HepG2 (cell line): ENCODE measurements around the gene ATG4A. TPM values are rescaled to one million over a fixed set of nuclear protein-coding genes. Genes with fewer than 3 reads are reported as not detected.

Experiments
- ATAC-seq: fragments of 200-7000 bp; cut with Tn5 transposase; 3 replicates; pipeline ENCODE4 v1.9.1; 2020; ENCODE audit warnings: mild to moderate bottlenecking, moderate library complexity
- BruUV-seq: library from RNA; stranded (reverse); fragments of 400-500 nt; replicated peaks from 2 replicates; lab custom pipeline; 2021; lab: Mats Ljungman, UMichigan
- CTCF ChIA-PET: fragments of 300-600 bp; formaldehyde crosslinking; extraction: SDS; loops from one replicate; lab custom pipeline; 2021; ENCODE audit warnings: low total read pairs, inconsistent platforms, low intra/inter-chr PET ratio; lab: Yijun Ruan, JAX
- POLR2A ChIA-PET: fragments of 350-600 bp; sonication (Branson Sonifier 250); formaldehyde crosslinking; loops from one replicate; lab custom pipeline; 2020; ENCODE audit warnings: antibody characterized with exemption, inconsistent platforms; lab: Yijun Ruan, JAX
- DNase-seq: peaks from one replicate; pipeline ENCODE4 v3.0.0-alpha.2; 2015; ENCODE audit warnings: low spot score
- FAIRE-seq: peaks from 3 replicates; lab custom pipeline; 2011; peaks lifted over from hg19 to GRCh38; lab: Jason Lieb, UNC
- H2AFZ ChIP-seq: one replicate; pipeline ENCODE4 v1.6.1; 2011; ENCODE audit warnings: low read length, inconsistent platforms
- H3K27ac ChIP-seq: fragments of 300-600 bp; 3 replicates; pipeline ENCODE4 v1.8.0; 2011; ENCODE audit warnings: mixed run types, mild to moderate bottlenecking, mixed read lengths, low read length, inconsistent platforms; ENCODE audit not compliant: insufficient read depth; ENCODE audit errors: extremely low read length
- H3K27me3 ChIP-seq, 2 experiments: fragments of 200-600 bp in 1 of 2; 2 replicates in 1 of 2; 3 replicates in 1 of 2; pipeline versions ENCODE4 v1.6.0 to v1.8.0; 2011; ENCODE audit warnings: low read length in 2 of 2, mild to moderate bottlenecking in 2 of 2, moderate library complexity in 2 of 2, inconsistent platforms in 1 of 2; ENCODE audit not compliant: insufficient read depth in 2 of 2, control insufficient read depth in 1 of 2
- H3K36me3 ChIP-seq, 2 experiments: fragments of 200-600 bp in 1 of 2; replicated peaks in 1 of 2; 2 replicates in 1 of 2; 3 replicates in 1 of 2; pipeline versions ENCODE4 v1.5.1 to v1.8.0; 2011; ENCODE audit warnings: low read length in 2 of 2, inconsistent platforms in 1 of 2; ENCODE audit not compliant: insufficient read depth in 2 of 2, control insufficient read depth in 1 of 2
- H3K4me1 ChIP-seq: 2 replicates; pipeline ENCODE4 v1.5.1; 2012; ENCODE audit warnings: low read length, inconsistent platforms; ENCODE audit not compliant: insufficient read depth
- H3K4me2 ChIP-seq: 2 replicates; pipeline ENCODE4 v1.6.0; 2011; ENCODE audit warnings: low read depth, low read length, inconsistent platforms
- H3K4me3 ChIP-seq, 3 experiments: fragments of 200-600 bp in 1 of 3; sonication (generic), shearing (Covaris generic) in 1 of 3; replicated peaks in 1 of 3; 2 replicates each; pipeline ENCODE4 v1.5.1; 2011 to 2016; ENCODE audit warnings: low read length in 3 of 3, inconsistent platforms in 2 of 3, low read depth in 2 of 3, mild to moderate bottlenecking in 2 of 3, control low read depth in 1 of 3, mixed read lengths in 1 of 3; ENCODE audit not compliant: insufficient read depth in 1 of 3
- H3K79me2 ChIP-seq: one replicate; pipeline ENCODE4 v1.6.1; 2011; ENCODE audit warnings: low read length, inconsistent platforms; ENCODE audit not compliant: insufficient read depth
- H3K9ac ChIP-seq: 2 replicates; pipeline ENCODE4 v1.6.0; 2011; ENCODE audit warnings: mild to moderate bottlenecking, low read depth, low read length, inconsistent platforms; ENCODE audit not compliant: insufficient read depth
- H3K9me3 ChIP-seq: 2 replicates; pipeline ENCODE4 v1.5.1; 2012; ENCODE audit warnings: mild to moderate bottlenecking, low read length
- H4K20me1 ChIP-seq: 2 replicates; pipeline ENCODE4 v1.6.0; 2011; ENCODE audit warnings: inconsistent platforms, mild to moderate bottlenecking, low read length, moderate library complexity; ENCODE audit not compliant: insufficient read depth
- ARID2 ChIP-seq: sonication (generic); formaldehyde crosslinking; IDR thresholded peaks from 2 replicates; pipeline ENCODE4 v1.8.1; 2022; ENCODE audit warnings: mild to moderate bottlenecking, missing genetic modification reagents, borderline replicate concordance
- ESRRA ChIP-seq: sonication (generic); formaldehyde crosslinking; IDR thresholded peaks from 2 replicates; pipeline ENCODE4 v1.5.1; 2020; ENCODE audit warnings: mild to moderate bottlenecking, low read depth, missing genetic modification reagents
- PHF5A ChIP-seq: IDR thresholded peaks from one replicate; pipeline ENCODE4 v1.6.1; 2018; ENCODE audit warnings: low read depth, missing genetic modification reagents; ENCODE audit not compliant: unreplicated experiment
- RAD21 ChIP-seq: fragments of 450-650 bp; formaldehyde crosslinking; IDR thresholded peaks from 2 replicates; pipeline ENCODE4 v1.5.0; 2020; ENCODE audit warnings: mild to moderate bottlenecking
- SETDB1 ChIP-seq: sonication (generic); formaldehyde crosslinking; IDR thresholded peaks from 2 replicates; pipeline ENCODE4 v1.5.1; 2020; ENCODE audit warnings: missing genetic modification reagents, mild to moderate bottlenecking, borderline replicate concordance
- ZNF704 ChIP-seq: sonication (generic); formaldehyde crosslinking; IDR thresholded peaks from 2 replicates; pipeline ENCODE4 v1.8.1; 2023; ENCODE audit warnings: mild to moderate bottlenecking, inconsistent platforms, moderate library complexity, missing genetic modification reagents, borderline replicate concordance
- ZNF790 ChIP-seq: sonication (generic); formaldehyde crosslinking; IDR thresholded peaks from 2 replicates; pipeline ENCODE4 v1.8.0; 2022; ENCODE audit warnings: missing genetic modification reagents, mild to moderate bottlenecking, borderline replicate concordance
- WGBS: methylation state at CpG from one replicate; pipeline ENCODE4 v1.1.6; 2017; ENCODE audit warnings: low lambda C conversion rate; 5-methylcytosine and 5-hydroxymethylcytosine counted together
- in situ Hi-C: cut with HindIII; loops from 2 replicates; pipeline ENCODE4 v1.10.0; 2017; ENCODE audit warnings: low pct_unique_long_range_greater_than_20kb; ENCODE audit not compliant: extremely low pct_ligation_motif_present
- intact Hi-C: fragments of 100-400 bp; cut with micrococcal nuclease; formaldehyde crosslinking; loops from one replicate; pipeline ENCODE4 v1.10.0; 2022; ENCODE audit not compliant: unreplicated experiment
- polyA plus RNA-seq, 8 experiments: library from polyadenylated mRNA; depleted of rRNA in 3 of 8; stranded (reverse) in 7 of 8; unstranded in 1 of 8; fragments of >200 nt; fragmentation: Illumina TruSeq in 4 of 8; extraction: Trizol in 4 of 8; gene quantifications; 2 replicates each; pipeline versions ENCODE4 v1.2.1 to v1.2.3, GENCODE V29; 2011 to 2016; ENCODE audit warnings: low read depth in 4 of 8, missing spikeins in 1 of 8, mixed read lengths in 1 of 8; ENCODE audit not compliant: insufficient read depth in 1 of 8
- total RNA-seq, 5 experiments: library from RNA; depleted of rRNA; stranded (reverse); fragments of >200 nt; fragmentation: Illumina TruSeq; extraction: Trizol; gene quantifications; 2 replicates each; pipeline ENCODE4 v1.2.3, GENCODE V29; 2016; ENCODE audit warnings: low read depth in 1 of 5
- TF ChIP-seq, protein P1 (sequence below): IDR thresholded peaks from 2 replicates; pipeline ENCODE4 v1.4.0; 2020; ENCODE audit warnings: mild to moderate bottlenecking, missing genetic modification reagents

The ATG4A gene
- total and polyA plus RNA-seq, 2 of the 13 experiments (the other 11 are each of a cell fraction or from before 2014, with no cell fraction given), result 3.3 to 6.3 TPM

DNA sequence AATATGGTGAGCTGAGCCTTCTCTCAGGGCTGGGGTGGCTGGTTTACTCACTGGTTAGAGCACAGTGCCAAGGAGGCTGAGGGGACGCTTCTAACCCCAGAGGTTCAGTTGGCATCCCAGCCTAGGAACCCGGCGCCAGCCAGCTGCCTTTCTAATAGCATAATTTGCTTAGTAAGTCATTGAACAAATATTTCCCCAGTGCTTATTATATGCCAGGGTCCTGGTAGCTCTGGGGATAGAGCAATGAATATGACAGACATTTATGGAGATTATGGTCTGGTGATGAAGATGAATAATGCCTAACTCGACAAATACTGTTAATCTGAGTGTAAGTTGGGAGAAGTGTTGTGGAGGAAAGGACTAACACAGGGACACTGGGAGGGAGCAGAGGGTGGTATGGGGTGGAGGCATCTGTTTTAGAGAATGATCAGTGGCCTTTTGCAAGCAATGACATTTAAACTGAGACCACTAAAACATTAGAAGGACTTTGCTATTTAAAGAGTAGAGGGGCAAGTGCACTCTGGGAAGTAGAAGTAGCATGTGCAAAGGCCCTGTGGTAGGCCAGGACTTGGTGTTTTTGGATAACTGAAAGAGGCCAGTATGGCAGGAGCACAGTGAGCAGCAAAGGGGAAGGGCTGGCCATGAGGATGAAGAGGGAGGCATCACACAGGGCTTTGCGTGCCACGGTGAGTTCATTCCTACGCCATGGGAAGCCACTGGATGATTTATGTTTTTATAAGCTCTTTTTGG, 71.9 kb downstream of the ATG4A start:
- Histone ChIP-seq H4K20me1 (no peaks in the 10 kb centered on the region), H3K4me3 (no peak overlapping the region), H3K9me3 (no peaks in the 10 kb centered on the region), H3K4me1 (no peaks in the 10 kb centered on the region), H3K9ac (no peak overlapping the region), H2AFZ (no peak overlapping the region), H3K36me3 (no peaks in the 10 kb centered on the region), H3K4me2 (no peak overlapping the region), H3K79me2 (no peaks in the 10 kb centered on the region), H3K27ac (no peak overlapping the region), H3K27me3 (no peaks in the 10 kb centered on the region)
- TF ChIP-seq ESRRA (CRISPR knock-in tag) (no peak), PHF5A (CRISPR knock-in tag) (no peak), SETDB1 (CRISPR knock-in tag) (no peak), RAD21 (CRISPR knock-in tag) (no peak), ARID2 (CRISPR knock-in tag) (no peak), ZNF790 (CRISPR knock-in tag) (no peak), ZNF704 (CRISPR knock-in tag) (no peak)
- TF ChIP-seq, protein P1, sequence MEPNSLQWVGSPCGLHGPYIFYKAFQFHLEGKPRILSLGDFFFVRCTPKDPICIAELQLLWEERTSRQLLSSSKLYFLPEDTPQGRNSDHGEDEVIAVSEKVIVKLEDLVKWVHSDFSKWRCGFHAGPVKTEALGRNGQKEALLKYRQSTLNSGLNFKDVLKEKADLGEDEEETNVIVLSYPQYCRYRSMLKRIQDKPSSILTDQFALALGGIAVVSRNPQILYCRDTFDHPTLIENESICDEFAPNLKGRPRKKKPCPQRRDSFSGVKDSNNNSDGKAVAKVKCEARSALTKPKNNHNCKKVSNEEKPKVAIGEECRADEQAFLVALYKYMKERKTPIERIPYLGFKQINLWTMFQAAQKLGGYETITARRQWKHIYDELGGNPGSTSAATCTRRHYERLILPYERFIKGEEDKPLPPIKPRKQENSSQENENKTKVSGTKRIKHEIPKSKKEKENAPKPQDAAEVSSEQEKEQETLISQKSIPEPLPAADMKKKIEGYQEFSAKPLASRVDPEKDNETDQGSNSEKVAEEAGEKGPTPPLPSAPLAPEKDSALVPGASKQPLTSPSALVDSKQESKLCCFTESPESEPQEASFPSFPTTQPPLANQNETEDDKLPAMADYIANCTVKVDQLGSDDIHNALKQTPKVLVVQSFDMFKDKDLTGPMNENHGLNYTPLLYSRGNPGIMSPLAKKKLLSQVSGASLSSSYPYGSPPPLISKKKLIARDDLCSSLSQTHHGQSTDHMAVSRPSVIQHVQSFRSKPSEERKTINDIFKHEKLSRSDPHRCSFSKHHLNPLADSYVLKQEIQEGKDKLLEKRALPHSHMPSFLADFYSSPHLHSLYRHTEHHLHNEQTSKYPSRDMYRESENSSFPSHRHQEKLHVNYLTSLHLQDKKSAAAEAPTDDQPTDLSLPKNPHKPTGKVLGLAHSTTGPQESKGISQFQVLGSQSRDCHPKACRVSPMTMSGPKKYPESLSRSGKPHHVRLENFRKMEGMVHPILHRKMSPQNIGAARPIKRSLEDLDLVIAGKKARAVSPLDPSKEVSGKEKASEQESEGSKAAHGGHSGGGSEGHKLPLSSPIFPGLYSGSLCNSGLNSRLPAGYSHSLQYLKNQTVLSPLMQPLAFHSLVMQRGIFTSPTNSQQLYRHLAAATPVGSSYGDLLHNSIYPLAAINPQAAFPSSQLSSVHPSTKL (CRISPR knock-in tag), result no peak
- WGBS, result 74% methylated on average over 4 of the region's 7 CpGs
- DNase-seq, result no peak
- in situ Hi-C loops, result no loop called here
- CTCF ChIA-PET, result no interaction called here
- no peak for ATAC-seq
- FAIRE-seq, result no peak
- POLR2A ChIA-PET, result no interaction called here
- BruUV-seq, result no TSS peak
- intact Hi-C loops, result no loop called here
